NK-92 treated with Interleukin-12 subunit alpha and Interleukin-12 subunit beta, amount 100 ng/mL, for 24 hours (cell line): ENCODE measurements around the gene MCC.

ENCODE experiments used
- DNase-seq: peaks from one replicate; lab custom pipeline; 2025; lab: John Stamatoyannopoulos, UW

MCC gene

DNA sequence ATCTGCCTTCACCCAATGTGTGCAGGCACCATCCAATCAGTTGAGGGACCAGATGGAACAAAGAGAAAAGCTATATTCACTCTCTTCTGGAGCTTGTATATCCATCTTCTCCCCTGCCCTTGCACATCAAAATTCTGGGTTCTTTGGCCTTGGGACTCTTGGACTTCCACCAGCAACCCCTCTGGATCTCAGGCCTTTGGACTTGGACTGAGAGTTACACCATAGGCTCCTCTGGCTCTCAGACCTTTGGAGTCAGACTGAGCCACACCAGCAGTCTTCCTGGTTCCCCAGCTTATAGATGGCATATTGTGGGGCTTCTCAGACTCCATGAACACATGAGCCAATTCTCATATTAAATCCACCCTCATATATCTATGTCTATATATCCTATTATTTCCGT lies 126.6 kb downstream of the MCC start:
- no peak for DNase-seq

DNA sequence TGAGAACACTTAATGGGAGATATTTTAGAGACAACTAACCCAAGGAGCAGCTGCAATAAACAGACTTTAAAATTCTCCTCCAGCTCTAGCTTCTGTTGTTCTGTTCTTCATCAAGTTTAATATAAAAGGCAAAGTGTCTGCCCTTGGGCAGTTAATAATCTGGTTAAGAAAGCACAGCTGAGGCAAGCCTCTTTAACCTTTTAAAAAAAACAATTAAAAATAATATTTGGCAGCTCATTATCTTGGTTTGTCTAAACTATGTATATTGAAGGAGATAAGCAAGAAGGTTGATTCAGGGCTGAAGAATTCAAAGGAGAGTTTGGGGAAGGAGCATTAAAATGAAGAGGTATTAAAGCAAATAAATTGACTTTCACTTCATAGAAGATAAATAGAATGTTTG lies 128.8 kb downstream of the MCC start:
- no peak for DNase-seq

DNA sequence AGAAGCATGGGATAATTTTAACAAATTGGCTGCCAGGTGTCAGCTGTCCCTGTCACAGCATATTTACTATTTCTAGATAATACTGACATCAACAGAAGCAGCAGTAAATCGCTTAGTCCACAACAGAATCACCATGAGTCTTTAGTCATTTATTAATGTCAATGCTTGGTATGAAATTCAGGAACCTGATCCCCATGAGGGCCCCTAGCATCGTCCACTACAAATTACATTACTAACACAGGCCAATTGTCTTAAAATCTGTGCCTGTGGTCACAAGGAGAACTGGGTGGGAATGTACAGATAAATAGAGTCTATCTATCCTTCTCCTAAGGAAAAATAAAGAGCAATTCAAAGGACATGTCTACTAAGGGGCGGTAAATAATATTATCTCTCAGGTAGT lies 129.6 kb downstream of the MCC start:
- no peak for DNase-seq

DNA sequence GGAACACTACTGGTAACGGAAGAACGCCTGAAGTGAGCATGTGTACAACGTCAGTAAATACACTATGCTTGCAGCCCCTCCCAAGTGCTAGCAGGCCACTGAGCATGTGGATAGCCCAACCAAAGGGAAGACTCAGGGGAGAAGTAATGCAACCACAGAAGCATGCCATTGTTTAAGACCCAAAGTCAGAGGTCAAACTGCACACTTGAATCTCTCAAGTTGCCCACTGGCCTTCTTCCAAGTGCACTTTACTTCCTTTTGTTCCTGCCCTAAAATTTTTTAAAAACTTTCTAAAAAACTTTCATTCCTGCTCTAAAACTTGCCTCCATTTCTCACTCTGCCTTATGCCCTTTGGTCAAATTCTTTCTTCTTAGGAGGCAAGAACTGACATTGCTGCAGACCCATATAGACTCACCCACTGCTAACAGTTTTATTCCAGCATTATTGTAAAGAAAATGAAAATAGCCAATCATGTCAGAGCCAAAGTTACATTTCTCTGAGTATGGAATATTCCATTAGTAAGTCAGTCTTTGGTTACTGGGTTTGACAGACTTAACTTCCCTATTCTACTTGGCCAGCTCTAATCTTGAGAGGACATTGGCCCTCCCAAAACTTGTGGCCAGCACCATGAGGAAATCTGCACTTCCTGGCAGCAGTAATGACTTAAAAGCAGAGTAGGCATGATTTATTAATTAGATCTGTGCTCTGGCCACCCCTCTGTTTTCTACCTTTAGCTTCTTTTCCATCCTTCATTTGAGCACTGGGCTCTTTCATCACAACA lies 130.4 kb downstream of the MCC start:
- no peak for DNase-seq

DNA sequence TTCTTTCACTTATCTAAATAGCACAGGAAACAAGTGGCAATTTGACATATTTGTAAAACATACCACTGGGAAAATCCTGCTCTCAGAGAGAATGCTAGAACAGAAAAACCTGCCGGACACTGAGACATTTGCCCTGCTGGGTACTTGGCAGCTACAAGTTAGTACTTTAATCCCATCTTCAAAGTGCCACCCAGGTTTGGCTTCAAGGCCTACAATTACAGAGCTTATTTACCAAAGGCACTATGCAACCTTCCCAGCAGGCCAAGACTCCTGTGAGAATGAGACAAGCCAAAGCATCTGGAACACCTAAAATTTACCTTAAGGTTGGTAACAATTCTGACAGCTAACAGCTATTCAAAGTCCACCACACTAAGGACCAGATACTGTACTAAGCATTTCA lies 131.8 kb downstream of the MCC start:
- no peak for DNase-seq

DNA sequence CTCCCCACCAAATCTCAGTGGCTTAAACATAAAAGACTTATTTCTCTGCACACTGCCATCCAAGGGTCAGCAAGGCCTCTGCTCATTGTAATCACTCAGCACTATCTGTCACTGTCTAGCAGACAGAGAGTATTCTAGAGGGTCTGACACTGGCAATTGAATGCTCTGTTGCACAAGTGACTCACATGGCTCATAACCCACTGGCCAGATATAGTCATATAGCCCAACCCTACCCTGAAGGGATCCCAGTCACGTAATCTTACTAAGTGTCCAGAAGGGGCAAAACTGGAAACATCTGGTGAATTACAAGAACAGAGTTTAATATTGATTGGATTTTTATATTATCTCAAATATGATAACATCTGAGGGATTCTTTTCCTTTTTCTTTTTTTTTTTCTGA lies 134.2 kb downstream of the MCC start:
- no peak for DNase-seq

DNA sequence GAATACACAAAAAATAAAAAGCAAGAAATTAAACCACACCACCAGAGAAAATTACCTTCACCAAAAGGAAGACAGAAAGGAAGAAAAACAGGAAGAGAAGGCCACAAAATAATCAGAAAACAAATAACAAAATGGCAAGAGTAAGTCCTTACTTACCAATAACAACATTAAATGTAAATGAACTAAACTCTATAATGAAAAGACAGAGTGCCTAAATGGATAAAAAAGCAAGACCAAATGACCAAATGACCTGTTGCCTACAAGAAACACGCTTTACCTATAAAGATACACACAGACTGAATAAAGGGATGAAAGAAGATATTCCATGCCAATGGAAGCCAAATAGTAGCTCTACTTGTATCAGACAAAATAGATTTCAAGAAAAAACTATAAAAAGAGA lies 140.7 kb downstream of the MCC start:
- no peak for DNase-seq

DNA sequence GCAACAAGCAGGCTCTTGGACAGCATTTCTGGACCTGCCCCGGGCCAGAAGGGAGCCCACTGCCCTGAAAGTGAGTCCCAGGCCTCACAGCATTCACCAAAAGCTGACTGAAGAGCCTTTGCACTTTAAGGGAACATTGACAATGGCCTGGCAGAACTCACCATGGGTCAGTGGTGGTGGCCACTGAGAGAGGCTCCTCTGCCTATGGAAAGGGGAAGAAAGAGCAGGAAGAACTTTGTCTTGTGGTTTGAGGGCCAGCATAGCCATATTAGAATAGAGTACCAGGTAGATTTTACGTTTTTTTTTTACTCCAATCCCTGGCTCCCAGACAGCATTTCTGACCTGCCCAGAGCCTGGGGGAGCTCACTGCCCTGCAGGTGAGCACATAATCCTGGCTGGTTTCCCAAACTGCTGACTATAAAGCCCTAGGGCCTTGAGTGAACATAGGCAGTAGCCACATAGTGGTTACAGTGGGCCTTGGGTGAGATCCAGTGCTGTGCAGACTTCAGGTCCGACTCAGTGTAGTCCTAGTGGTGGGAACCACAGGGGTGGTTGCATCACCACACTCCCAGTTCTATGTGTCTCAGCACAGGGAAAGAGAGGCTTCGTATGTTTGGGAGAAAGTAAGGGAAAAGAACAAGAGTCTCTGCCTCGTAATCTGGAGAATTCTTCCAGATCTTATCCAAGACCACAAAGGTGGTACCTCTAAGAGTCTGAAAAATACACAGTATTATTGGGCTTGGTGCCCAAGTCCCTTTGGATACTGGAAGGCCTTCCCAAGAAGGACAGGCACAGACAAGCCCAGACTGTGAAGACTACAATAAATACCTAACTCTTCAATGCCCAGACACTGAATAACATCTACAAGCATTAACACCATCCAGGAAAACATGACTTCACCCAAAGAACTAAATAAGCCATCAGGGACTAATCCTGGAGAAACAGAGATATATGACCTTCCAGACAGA lies 143.0 kb downstream of the MCC start:
- no peak for DNase-seq

DNA sequence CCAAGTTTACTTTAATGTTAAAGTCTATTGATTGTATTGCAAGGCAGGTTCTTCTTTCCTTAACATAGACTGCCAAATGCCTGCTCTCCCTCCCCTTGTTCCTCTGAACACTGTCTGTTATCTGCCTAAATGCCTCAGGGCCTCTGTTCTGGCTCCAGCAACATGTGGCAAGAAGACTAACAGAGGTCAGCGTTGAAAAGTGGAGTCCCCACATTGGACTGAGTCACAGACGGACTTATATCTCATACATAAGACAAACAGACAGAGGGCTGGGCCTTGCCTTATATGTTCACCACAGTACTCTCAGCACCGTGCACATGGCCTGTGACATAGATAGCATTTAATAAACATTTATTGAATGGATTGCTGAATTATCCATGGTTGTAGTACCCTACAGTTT lies 144.9 kb downstream of the MCC start:
- DNase-seq: no peak

DNA sequence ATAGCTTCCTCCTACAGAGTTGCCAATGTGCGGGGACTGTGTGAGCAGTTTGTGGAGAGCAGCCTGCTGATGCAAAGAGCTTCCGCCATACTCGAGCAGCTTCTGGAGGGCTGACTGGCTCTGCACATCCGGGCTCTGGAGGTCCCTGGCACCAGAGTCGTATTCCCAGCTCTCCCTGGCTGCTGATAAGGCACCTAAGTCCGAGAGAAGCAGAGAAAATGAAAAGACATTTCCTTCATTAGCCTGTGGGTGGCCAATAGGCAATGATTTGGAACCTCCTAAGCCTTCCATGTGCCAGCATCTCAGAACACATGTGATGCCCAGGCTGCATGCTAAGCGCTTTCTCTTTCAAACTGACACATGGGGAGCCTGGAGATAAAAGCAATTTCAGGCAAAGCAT lies 147.7 kb downstream of the MCC start:
- no peak for DNase-seq

DNA sequence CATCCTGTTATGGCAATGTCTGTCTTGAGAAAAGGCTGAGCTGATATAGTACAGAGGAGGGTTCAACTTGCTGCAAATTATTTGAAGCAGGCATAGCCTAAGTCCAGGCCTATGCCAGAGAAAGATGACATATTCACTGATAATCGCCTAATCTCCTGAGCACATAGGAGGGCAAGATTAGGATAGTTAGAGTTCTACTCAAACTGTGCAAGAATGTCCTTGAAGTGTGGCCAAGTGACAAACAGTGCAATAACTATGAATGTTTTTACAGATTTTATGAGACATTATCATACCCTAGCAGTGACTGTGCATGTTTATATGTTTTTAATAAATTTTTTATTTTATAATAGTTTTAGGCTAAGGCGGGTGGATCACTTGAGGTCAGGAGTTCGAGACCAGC lies 149.6 kb downstream of the MCC start:
- DNase-seq: no peak

DNA sequence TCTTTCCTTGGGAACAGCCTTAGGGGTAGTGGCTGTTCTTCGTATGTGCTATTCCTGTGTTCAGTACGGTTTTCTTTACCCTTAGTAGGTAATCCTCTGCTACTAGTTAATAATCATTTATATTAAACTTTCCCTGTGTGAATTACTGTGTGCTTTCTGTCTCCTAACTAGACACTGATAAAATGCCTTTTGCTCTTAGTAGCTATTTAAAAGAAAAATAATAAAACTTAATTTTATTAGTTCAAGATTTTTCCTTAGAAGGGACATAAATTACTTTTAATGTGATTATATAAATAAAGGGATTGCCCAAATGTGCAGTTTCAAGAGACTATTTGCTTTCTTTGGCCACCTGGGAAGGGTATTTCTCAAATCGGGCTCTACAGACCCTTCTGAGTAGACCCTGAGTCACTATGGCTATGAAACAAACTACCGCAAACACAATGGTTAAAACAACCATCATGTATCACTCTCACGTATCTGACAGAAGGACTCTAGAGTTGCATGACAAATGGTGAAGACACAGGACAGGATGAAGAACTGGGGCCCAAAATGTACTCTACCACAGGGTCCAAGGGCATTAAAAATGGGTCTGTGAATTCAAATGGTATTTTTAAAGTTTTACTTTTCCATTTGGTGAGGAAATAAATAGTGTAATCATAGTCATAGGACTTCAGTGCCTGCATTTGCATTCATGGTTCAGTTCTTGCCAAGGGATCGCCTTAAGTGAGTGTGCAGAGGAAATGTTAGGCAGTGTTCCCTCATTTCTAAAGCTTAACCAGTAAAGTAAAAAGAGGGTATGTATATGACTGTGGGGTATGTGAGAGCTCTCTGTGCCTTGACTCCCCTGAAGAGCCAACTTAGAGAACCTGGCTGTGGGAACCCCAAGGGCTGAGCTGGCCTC lies 150.5 kb downstream of the MCC start:
- no peak for DNase-seq

DNA sequence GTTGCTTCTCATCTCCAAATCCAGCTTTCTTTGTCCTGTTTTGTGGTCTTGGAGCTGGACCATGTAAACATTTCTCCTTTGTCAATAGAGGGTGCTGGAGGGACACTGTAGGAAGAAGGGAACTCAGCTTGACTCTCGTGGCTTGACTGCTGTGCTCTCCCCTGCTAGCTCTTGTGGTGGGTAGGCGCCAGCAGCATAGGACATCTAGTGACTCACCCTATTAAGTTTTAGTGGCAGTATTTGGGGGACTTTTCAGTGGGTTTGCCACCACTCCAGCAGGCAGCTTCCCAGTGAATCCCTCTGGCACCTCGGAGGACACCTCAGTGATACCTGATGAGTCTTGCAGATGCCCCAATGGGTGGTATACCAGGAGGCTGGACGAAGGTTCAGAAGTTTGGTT lies 151.3 kb downstream of the MCC start:
- DNase-seq: peak; percentile 5

DNA sequence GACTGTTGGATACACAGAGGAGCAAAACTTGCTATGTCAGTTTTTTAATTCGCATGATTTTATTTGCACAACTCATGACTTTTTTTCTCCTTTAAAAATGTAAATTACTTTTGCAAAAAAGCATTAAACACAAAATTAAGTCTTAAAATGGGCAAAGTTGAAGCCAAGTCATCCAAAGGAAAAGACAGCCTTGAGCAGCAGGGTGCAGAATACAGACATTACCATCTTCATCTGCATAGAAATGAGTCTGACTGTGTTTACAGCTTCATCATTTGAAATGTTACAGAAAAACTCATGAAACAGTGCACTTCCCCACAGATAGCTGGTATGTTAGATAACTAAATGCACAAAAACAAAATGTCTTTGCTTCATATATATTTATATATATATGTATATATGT lies 154.8 kb downstream of the MCC start:
- DNase-seq: no peak

DNA sequence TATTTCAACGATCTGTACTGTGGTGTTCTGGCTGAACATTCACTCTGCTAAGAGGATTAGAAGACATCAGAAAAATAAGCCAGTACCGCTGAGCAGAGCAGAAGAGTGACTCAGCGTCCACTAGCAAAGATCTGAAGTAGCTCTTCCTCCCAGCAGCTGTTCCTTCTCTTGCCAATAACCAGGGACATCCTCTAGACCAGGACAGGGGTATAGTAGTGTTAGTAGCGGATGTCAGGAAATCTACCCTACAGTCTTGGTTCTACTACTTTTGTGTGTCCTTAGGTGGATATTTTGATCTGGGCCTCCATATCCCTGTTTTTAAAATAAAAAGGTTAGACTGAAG lies 157.1 kb downstream of the MCC start:
- DNase-seq: no peak

DNA sequence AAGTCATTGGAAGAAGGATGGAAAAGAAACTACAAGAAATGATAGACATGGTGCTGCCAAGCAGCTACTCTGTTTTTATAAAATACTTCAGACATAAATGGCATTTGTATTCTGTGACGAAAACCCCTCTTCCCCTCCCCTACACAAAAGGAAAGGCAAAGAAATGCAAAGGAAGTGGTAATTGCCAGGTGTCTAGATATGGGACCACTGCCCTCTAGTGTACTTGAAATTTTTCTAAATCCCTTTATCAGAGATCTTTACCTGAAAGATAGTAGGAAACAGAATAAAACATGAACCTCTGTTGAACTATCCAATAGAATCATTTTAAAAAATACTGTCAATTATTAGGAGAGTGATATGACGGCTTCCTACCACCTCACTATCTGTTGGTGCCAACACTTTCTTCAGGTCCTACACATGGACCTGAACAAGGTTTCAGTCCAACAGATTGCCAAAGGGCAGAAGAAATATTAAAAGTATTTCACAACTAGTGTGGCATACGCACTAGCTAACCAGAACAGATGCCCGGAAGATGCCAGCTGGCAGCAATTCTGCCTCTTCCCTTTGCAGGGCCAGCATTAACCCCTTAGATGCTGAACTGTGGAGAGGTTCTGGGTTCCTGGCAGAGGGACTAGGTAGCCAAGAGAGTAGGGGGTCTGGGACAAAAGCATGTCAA lies 157.6 kb downstream of the MCC start:
- DNase-seq: no peak

DNA sequence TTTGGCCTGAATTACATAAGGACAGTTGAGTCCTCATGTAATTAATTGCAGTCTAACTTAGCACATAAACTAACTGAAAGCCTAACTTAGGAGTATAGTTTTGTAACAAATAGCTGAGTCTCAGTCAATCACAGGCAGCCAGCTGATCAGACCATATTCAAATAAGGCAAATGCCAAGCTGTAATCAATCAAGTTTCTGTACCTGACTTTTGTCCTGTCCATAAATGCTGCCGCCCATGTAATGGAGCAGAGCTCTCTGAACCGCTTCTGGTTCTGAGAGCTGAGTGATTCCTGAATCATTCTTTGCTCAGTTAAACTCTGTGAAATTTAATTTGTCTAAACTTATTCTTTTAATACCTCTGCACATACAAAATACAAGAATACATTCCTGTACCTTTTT lies 158.3 kb downstream of the MCC start:
- no peak for DNase-seq

DNA sequence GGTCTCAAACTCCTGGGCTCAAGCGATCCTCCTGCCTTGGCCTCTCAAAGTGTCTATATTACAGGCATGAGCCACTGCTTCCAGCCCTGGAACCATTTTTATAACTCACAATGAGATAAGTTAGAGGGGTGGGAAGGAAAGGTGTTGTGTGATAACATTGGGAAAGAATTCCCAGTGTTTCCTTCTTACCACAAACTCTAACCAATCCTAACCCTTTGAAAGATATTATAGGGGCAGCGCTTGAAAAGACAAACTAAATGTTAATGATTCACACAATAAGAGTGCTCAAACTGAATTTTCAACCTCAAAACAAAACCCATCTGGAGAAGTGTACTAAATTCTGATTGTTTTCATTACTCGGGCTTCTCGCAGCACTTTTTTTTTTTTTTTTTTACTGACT lies 163.2 kb downstream of the MCC start:
- DNase-seq: no peak

DNA sequence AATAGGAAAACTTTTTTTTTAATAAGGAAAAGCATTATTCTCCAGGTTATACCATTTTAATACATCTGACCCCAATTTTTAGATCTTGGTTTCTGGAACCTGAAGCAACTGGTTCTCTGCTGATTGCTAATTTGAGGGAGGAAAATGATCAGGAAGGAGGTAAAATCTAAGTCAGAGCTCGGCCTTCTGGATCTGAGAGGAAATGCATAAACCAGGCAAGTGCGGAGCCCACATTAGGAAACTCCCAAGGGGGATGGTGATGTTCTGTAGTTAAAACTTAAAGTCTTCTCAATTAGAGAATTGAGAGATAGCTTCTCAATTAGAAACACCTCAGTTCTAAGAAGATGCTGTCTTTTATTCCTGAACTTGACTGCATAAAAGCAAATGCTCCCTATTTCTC lies 167.0 kb downstream of the MCC start:
- DNase-seq: no peak

DNA sequence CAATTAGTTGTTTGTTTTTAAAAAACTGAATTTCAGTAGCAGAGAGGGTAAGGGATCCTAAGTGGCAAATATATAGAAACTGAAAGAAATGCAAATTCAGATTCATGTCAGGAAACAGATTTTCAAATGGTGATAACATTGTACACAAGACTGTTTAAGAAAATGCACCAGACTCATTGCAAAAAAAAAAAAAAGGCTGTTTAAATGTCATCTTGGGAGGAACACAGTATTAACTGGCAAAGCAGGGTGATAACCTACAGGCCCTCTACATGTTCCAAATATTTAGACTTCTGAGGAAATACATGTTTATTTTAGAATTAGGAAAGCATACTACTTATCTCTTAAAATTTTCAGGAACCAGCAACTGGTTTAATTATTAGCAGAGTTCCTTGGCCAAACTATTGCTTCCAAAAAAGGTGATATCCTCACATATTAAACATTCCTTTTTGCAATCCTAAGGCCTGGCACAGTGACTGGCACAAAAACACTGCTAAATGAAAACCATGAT lies 167.9 kb downstream of the MCC start:
- DNase-seq: no peak

DNA sequence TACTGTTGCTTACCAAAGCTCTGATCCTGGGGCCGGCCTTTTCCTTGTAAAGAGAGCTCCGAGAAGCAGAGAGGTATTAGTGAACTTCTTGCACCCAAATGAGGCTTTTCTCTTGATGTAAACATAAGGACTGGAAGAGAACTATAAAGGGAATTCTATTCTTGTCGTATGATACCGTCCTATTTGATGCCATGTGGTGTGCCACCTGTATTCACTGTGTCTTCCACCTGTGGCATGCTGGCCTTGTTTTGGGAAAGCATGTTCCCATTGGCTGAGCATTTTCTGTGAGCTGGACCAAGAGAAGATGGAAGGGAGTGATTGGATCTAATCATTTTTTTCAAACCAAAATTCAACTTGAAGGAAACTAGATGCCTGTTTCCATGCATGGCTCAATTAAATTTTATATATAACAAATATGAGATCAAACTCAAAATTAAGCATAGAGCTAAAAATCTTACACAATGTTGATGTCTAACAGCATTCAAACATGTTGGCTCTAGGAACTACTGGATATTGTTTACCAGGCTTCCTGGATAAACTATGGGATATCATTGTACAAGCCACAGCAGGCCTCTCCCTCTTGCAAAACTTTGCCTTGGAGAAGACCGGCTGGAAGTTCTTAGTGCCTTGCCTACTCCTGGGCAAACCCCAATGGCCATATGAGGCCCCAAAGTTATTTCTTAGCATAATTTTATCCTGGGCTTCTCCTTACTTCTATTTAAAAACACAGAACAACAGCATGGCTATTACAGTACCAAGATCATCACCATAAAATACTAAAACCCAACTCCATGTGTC lies 168.8 kb downstream of the MCC start:
- no peak for DNase-seq
